K562 (cell line): Measurements from ENCODE around the gene PPP1R13B. TPM values are rescaled to one million over a fixed set of nuclear protein-coding genes. Genes with fewer than 3 reads are reported as not detected.

Experiments
- ATAC-seq: fragments of 200-7000 bp; cut with Tn5 transposase; 3 replicates; pipeline ENCODE4 v1.9.1; 2020; ENCODE audit warnings: moderate library complexity
- BruUV-seq: library from RNA; stranded (reverse); fragments of 400-500 nt; replicated peaks from 2 replicates; lab custom pipeline; 2021; lab: Mats Ljungman, UMichigan
- CTCF ChIA-PET: fragments of 300-600 bp; formaldehyde crosslinking; extraction: SDS; loops from one replicate; lab custom pipeline; 2021; ENCODE audit warnings: low intra/inter-chr PET ratio; lab: Yijun Ruan, JAX
- POLR2A ChIA-PET: fragments of 300-600, 350-650 bp; sonication (Branson Sonifier 250); formaldehyde crosslinking; extraction: SDS; loops from one replicate; lab custom pipeline; 2021; ENCODE audit warnings: antibody characterized with exemption, inconsistent platforms; lab: Yijun Ruan, JAX
- DNase-seq, 4 experiments: peaks; one replicate each; pipeline versions ENCODE4 v3.0.0 to v3.0.0-alpha.2; 2011 to 2018; ENCODE audit warnings: low spot score in 3 of 4, mixed read lengths in 3 of 4; ENCODE audit errors: extremely low read depth in 1 of 4
- FAIRE-seq: peaks from 2 replicates; lab custom pipeline; 2011; peaks lifted over from hg19 to GRCh38; lab: Jason Lieb, UNC
- H2AFZ ChIP-seq: 2 replicates; pipeline ENCODE4 v1.6.0; 2011; ENCODE audit warnings: low read depth, low read length, control low read depth, inconsistent platforms
- H3K27ac ChIP-seq: fragments of 200-600 bp; 3 replicates; pipeline ENCODE4 v1.8.0; 2011; ENCODE audit warnings: low read depth, mild to moderate bottlenecking, control low read depth, inconsistent platforms, low read length, moderate library complexity, mixed read lengths; ENCODE audit errors: extremely low read depth
- H3K27me3 ChIP-seq, 2 experiments: fragments of 300-600 bp in 1 of 2; 2 replicates in 1 of 2; 3 replicates in 1 of 2; pipeline versions ENCODE4 v1.6.0 to v1.8.0; 2011; ENCODE audit warnings: inconsistent platforms in 2 of 2, low read length in 2 of 2, mild to moderate bottlenecking in 1 of 2, mixed read lengths in 1 of 2, moderate library complexity in 1 of 2; ENCODE audit not compliant: control insufficient read depth in 2 of 2, insufficient read depth in 2 of 2
- H3K36me3 ChIP-seq: fragments of 300-600 bp; 3 replicates; pipeline ENCODE4 v1.8.0; 2011; ENCODE audit warnings: mild to moderate bottlenecking, low read length, inconsistent platforms; ENCODE audit not compliant: control insufficient read depth, insufficient read depth
- H3K4me1 ChIP-seq, 2 experiments: fragments of 200-600 bp in 1 of 2; replicated peaks in 1 of 2; 2 replicates in 1 of 2; 3 replicates in 1 of 2; pipeline versions ENCODE4 v1.5.1 to v1.8.0; 2011; ENCODE audit warnings: inconsistent platforms in 2 of 2, low read length in 2 of 2, mild to moderate bottlenecking in 1 of 2, mixed read lengths in 1 of 2, moderate library complexity in 1 of 2; ENCODE audit not compliant: control insufficient read depth in 2 of 2, insufficient read depth in 2 of 2
- H3K4me2 ChIP-seq: 2 replicates; pipeline ENCODE4 v1.6.1; 2011; ENCODE audit warnings: low read length, control low read depth, inconsistent platforms, mixed read lengths; ENCODE audit not compliant: insufficient read depth
- H3K4me3 ChIP-seq: fragments of 200-600 bp; sonication (generic), shearing (Covaris generic); 2 replicates; pipeline ENCODE4 v1.5.1; 2016; ENCODE audit warnings: control low read depth, inconsistent platforms
- H3K79me2 ChIP-seq: fragments of 200-600 bp; 3 replicates; pipeline ENCODE4 v1.8.0; 2011; ENCODE audit warnings: low read length, inconsistent platforms; ENCODE audit not compliant: control insufficient read depth, insufficient read depth
- H3K9ac ChIP-seq, 2 experiments: 2 replicates each; pipeline versions ENCODE4 v1.6.0 to v1.6.1; 2011; ENCODE audit warnings: low read depth in 2 of 2, low read length in 2 of 2, control low read depth in 1 of 2, inconsistent platforms in 1 of 2, mild to moderate bottlenecking in 1 of 2, mixed read lengths in 1 of 2; ENCODE audit not compliant: insufficient read depth in 1 of 2
- H3K9me1 ChIP-seq: one replicate; pipeline ENCODE4 v1.6.0; 2011; ENCODE audit warnings: inconsistent platforms, mild to moderate bottlenecking, low read length, moderate library complexity; ENCODE audit not compliant: control insufficient read depth, insufficient read depth
- H3K9me3 ChIP-seq: replicated peaks from 2 replicates; pipeline ENCODE4 v1.5.1; 2011; ENCODE audit warnings: low read depth, low read length, inconsistent platforms; ENCODE audit not compliant: control insufficient read depth, insufficient read depth
- H4K20me1 ChIP-seq: replicated peaks from 2 replicates; pipeline ENCODE4 v1.6.1; 2011; ENCODE audit warnings: low read length, inconsistent platforms, mixed read lengths; ENCODE audit not compliant: control insufficient read depth, insufficient read depth
- ETV1 ChIP-seq: fragments of 450-650 bp; conservative IDR thresholded peaks from 2 replicates; pipeline ENCODE4 v1.6.1; 2016; ENCODE audit warnings: missing genetic modification characterization, control low read depth, low read depth, missing compliant biosample characterization
- HMGN3 ChIP-seq: IDR thresholded peaks from 2 replicates; pipeline ENCODE4 v1.6.1; 2011; ENCODE audit warnings: borderline replicate concordance, low read depth, mild to moderate bottlenecking, mixed read lengths, low read length; ENCODE audit not compliant: insufficient read length; ENCODE audit errors: extremely low read depth
- L3MBTL2 ChIP-seq: fragments of 450-650 bp; IDR thresholded peaks from 2 replicates; pipeline ENCODE4 v1.6.1; 2016; ENCODE audit warnings: mild to moderate bottlenecking, moderate library complexity
- MAFK ChIP-seq: IDR thresholded peaks from 2 replicates; pipeline ENCODE4 v1.6.1; 2011; ENCODE audit warnings: low read length, improper control_type of control experiment
- MTA1 ChIP-seq: fragments of 450-650 bp; IDR thresholded peaks from 2 replicates; pipeline ENCODE4 v1.6.1; 2017; ENCODE audit warnings: borderline replicate concordance
- NFRKB ChIP-seq: fragments of 450-650 bp; IDR thresholded peaks from 2 replicates; pipeline ENCODE4 v1.6.1; 2016; ENCODE audit warnings: low read depth
- PURB ChIP-seq: sonication (generic); formaldehyde crosslinking; IDR thresholded peaks from 2 replicates; pipeline ENCODE4 v1.9.0; 2021; ENCODE audit warnings: low read depth, mild to moderate bottlenecking, missing genetic modification reagents
- RBM17 ChIP-seq: fragments of 200-400 bp; formaldehyde crosslinking; IDR thresholded peaks from 2 replicates; pipeline ENCODE4 v1.6.1; 2017; ENCODE audit warnings: low read depth, mild to moderate bottlenecking, low read length, borderline replicate concordance
- RBM39 ChIP-seq: fragments of 200-400 bp; formaldehyde crosslinking; optimal IDR thresholded peaks from 2 replicates; pipeline ENCODE3; 2018; ENCODE audit warnings: low read depth, low read length
- SMAD3 ChIP-seq: fragments of 450-650 bp; formaldehyde crosslinking; conservative IDR thresholded peaks from 2 replicates; pipeline ENCODE4 v1.4.0; 2020; ENCODE audit warnings: mild to moderate bottlenecking
- TGIF2 ChIP-seq: sonication (generic); formaldehyde crosslinking; IDR thresholded peaks from 2 replicates; pipeline ENCODE4 v1.8.1; 2022; ENCODE audit warnings: mild to moderate bottlenecking, missing genetic modification reagents, moderate library complexity
- ZNF717 ChIP-seq: fragments of 250-450 bp; sonication (Bioruptor Pico); IDR thresholded peaks from 2 replicates; pipeline ENCODE4 v1.5.0; 2021
- WGBS: fragments of 100-300 bp; shearing (Covaris generic); methylation state at CpG from one replicate; pipeline ENCODE4 v1.1.6; 2016; ENCODE audit warnings: low coverage, mixed read lengths; ENCODE audit not compliant: insufficient coverage; ENCODE audit errors: missing lambda C conversion rate; 5-methylcytosine and 5-hydroxymethylcytosine counted together
- in situ Hi-C: fragments of 300-500 bp; cut with MboI; formaldehyde crosslinking; loops from 4 replicates; pipeline ENCODE4 v1.15.0; 2018; ENCODE audit warnings: inconsistent platforms, mixed read lengths
- intact Hi-C: fragments of 100-400 bp; cut with micrococcal nuclease; formaldehyde crosslinking; loops from 2 replicates; pipeline ENCODE4 v1.14.2; 2022
- polyA plus RNA-seq, 8 experiments: library from polyadenylated mRNA; depleted of rRNA in 4 of 8; stranded (reverse) in 5 of 8; unstranded in 3 of 8; fragments of >200 nt; fragmentation: Nextera tagmentation in 2 of 8; fragmentation: Illumina TruSeq in 1 of 8; extraction: Ambion mirVana in 2 of 8; extraction: Trizol in 1 of 8; gene quantifications; 2 replicates each; pipeline versions ENCODE4 v1.2.1 to v1.2.3, GENCODE V29; 2011 to 2014; ENCODE audit warnings: inconsistent platforms in 1 of 8, missing spikeins in 1 of 8
- total RNA-seq, 7 experiments: library from RNA; depleted of rRNA in 6 of 7; stranded (reverse); fragments of >200 nt in 6 of 7; fragmentation: Illumina TruSeq in 2 of 7; extraction: Trizol in 2 of 7; gene quantifications; 2 replicates each; pipeline versions ENCODE4 v1.2.1 to v1.2.3, GENCODE V29; 2011 to 2021; ENCODE audit warnings: low replicate concordance in 1 of 7
- TF ChIP-seq, protein P1 (sequence below): fragments of 450-650 bp; formaldehyde crosslinking; IDR thresholded peaks from 2 replicates; pipeline ENCODE4 v1.4.0; 2020; ENCODE audit warnings: mild to moderate bottlenecking, moderate library complexity
- TF ChIP-seq, protein P2 (sequence below): IDR thresholded peaks from 3 replicates; pipeline ENCODE4 v1.6.1; 2011; ENCODE audit warnings: borderline replicate concordance, mild to moderate bottlenecking; ENCODE audit not compliant: insufficient read length, insufficient read depth
- TF ChIP-seq, protein P3 (sequence below): fragments of 450-650 bp; IDR thresholded peaks from 2 replicates; pipeline ENCODE4 v1.6.1; 2018; ENCODE audit not compliant: partially characterized antibody

The PPP1R13B gene
- total and polyA plus RNA-seq, 9 of the 15 experiments (the other 6 are each of a cell fraction or from before 2014, with no cell fraction given), result 0.03 to 1.7 (median 0.15) TPM

DNA sequence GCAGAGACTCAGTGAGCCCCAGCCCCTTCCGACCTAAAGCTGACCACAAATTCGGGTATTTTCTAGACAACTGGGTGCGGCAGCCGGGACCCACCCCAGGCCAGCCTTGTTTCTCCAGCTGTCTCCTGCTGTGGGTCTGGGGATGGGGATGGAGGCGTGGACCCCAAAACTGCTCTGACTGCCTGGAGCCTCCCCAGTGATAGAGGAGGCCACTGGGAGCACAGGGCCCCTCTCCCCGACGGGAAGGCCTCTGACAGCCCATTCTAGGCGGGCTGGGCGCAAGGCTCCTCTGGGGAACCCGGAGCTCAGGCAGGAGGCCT is 42.6 kb upstream of the PPP1R13B start:
- Histone ChIP-seq H3K4me3 (no peak overlapping the region), H2AFZ (no peak overlapping the region), H3K27ac (no peak overlapping the region), H3K9me1 (no peaks in the 10 kb centered on the region), H4K20me1 (no peaks in the 10 kb centered on the region; the same call in 1 of the 2 replicates), H3K27me3 (peaks cover 0 to 17% of the 10 kb centered on the region in 2 experiments; a peak in 2 of 5 replicates), H3K9me3 (no peaks in the 10 kb centered on the region)
- no peak for DNase-seq
- 47% methylated on average over 5 of the region's 10 CpGs for WGBS
- no TSS peak for BruUV-seq
- in situ Hi-C loops, result no loop called here
- FAIRE-seq, result no peak
- no peak for TF ChIP-seq ETV1 (tag)
- TF ChIP-seq PURB (CRISPR knock-in tag), result no peak
- no peak for TF ChIP-seq TGIF2
- no peak for TF ChIP-seq ZNF717
- no peak for TF ChIP-seq RBM17
- TF ChIP-seq NFRKB, result no peak
- TF ChIP-seq, protein P1, sequence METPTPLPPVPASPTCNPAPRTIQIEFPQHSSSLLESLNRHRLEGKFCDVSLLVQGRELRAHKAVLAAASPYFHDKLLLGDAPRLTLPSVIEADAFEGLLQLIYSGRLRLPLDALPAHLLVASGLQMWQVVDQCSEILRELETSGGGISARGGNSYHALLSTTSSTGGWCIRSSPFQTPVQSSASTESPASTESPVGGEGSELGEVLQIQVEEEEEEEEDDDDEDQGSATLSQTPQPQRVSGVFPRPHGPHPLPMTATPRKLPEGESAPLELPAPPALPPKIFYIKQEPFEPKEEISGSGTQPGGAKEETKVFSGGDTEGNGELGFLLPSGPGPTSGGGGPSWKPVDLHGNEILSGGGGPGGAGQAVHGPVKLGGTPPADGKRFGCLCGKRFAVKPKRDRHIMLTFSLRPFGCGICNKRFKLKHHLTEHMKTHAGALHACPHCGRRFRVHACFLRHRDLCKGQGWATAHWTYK (CRISPR knock-in tag), result no peak
- TF ChIP-seq MAFK, result no peak
- TF ChIP-seq SMAD3, result no peak
- TF ChIP-seq HMGN3, result no peak
- TF ChIP-seq MTA1, result no peak
- TF ChIP-seq L3MBTL2, result no peak
- TF ChIP-seq, protein P2, sequence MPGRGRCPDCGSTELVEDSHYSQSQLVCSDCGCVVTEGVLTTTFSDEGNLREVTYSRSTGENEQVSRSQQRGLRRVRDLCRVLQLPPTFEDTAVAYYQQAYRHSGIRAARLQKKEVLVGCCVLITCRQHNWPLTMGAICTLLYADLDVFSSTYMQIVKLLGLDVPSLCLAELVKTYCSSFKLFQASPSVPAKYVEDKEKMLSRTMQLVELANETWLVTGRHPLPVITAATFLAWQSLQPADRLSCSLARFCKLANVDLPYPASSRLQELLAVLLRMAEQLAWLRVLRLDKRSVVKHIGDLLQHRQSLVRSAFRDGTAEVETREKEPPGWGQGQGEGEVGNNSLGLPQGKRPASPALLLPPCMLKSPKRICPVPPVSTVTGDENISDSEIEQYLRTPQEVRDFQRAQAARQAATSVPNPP, result no peak
- TF ChIP-seq, protein P3, sequence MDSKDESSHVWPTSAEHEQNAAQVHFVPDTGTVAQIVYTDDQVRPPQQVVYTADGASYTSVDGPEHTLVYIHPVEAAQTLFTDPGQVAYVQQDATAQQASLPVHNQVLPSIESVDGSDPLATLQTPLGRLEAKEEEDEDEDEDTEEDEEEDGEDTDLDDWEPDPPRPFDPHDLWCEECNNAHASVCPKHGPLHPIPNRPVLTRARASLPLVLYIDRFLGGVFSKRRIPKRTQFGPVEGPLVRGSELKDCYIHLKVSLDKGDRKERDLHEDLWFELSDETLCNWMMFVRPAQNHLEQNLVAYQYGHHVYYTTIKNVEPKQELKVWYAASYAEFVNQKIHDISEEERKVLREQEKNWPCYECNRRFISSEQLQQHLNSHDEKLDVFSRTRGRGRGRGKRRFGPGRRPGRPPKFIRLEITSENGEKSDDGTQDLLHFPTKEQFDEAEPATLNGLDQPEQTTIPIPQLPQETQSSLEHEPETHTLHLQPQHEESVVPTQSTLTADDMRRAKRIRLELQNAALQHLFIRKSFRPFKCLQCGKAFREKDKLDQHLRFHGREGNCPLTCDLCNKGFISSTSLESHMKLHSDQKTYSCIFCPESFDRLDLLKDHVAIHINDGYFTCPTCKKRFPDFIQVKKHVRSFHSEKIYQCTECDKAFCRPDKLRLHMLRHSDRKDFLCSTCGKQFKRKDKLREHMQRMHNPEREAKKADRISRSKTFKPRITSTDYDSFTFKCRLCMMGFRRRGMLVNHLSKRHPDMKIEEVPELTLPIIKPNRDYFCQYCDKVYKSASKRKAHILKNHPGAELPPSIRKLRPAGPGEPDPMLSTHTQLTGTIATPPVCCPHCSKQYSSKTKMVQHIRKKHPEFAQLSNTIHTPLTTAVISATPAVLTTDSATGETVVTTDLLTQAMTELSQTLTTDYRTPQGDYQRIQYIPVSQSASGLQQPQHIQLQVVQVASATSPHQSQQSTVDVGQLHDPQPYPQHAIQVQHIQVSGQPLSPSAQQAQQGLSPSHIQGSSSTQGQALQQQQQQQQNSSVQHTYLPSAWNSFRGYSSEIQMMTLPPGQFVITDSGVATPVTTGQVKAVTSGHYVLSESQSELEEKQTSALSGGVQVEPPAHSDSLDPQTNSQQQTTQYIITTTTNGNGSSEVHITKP, result no peak
- TF ChIP-seq RBM39, result no peak
- TF ChIP-seq, all 486 proteins: peak for 0
- H3K36me3 ChIP-seq, result no peaks in the 10 kb centered on the region
- intact Hi-C loops, result no loop called here
- H3K79me2 ChIP-seq, result no peaks in the 10 kb centered on the region
- peak overlapping the region; percentile 52; the same call in 1 of the 2 replicates for H3K4me2 ChIP-seq
- ChIA-PET POLR2A (no interaction called here), CTCF (no interaction called here)
- peaks cover 4 to 47% of the 10 kb centered on the region in 2 experiments; a peak in 4 of 5 replicates for H3K4me1 ChIP-seq
- no peak for ATAC-seq
- H3K9ac ChIP-seq, result no peak overlapping the region
